HG03280 (cell line): ENCODE results near the gene GDF9.

ENCODE experiments used
- ATAC-seq: cut with Tn5 transposase; IDR thresholded peaks from one replicate; pipeline ENCODE4 v1.9.1; 2021; ENCODE audit warnings: mild to moderate bottlenecking, moderate library complexity; ENCODE audit not compliant: unreplicated experiment

The GDF9 gene, protein sequence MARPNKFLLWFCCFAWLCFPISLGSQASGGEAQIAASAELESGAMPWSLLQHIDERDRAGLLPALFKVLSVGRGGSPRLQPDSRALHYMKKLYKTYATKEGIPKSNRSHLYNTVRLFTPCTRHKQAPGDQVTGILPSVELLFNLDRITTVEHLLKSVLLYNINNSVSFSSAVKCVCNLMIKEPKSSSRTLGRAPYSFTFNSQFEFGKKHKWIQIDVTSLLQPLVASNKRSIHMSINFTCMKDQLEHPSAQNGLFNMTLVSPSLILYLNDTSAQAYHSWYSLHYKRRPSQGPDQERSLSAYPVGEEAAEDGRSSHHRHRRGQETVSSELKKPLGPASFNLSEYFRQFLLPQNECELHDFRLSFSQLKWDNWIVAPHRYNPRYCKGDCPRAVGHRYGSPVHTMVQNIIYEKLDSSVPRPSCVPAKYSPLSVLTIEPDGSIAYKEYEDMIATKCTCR

DNA sequence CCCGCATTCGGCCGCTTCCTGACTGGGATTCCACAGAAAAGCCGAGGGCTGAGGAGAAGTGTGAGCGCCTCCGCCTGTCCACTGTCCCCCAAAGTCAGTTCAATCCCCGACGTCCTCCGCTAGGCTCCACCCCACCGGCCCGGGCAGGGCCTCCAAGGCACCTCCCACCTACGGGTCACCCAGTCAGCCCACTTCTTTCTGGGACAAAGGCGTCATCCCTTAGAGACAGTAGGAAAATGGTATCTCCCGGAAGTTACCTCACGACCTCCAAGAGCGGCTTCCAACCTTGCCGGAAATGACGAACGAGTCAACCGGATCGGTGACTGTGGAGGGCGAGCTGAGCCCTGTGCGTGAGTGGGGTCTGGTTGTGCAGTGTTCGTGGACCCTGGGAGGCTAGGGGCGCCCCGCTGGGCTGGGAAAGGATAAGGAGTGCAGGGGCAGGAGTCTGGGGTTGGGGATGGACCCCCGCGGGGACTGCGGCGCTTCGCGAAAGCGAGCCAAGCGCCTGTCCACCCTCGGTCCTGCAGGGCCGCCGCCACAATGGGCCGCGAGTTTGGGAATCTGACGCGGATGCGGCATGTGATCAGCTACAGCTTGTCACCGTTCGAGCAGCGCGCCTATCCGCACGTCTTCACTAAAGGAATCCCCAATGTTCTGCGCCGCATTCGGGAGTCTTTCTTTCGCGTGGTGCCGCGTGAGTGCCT, at the start of gene GDF9, which contains the start of gene UQCRQ:
TSS of gene GDF9 (minus strand) at position 128 of the 704 bp plus-strand sequence. CDS start 1,936 bp downstream, outside the sequence.
TSS of gene UQCRQ (plus strand) at position 301 of the 704 bp plus-strand sequence. CDS start at position 541, 240 bp downstream.
- peak; percentile 99 for ATAC-seq

- no peak for ATAC-seq
These were observed 49.4 kb upstream of the GDF9 start for GRCh38 chr5:132915681-132916080.

DNA sequence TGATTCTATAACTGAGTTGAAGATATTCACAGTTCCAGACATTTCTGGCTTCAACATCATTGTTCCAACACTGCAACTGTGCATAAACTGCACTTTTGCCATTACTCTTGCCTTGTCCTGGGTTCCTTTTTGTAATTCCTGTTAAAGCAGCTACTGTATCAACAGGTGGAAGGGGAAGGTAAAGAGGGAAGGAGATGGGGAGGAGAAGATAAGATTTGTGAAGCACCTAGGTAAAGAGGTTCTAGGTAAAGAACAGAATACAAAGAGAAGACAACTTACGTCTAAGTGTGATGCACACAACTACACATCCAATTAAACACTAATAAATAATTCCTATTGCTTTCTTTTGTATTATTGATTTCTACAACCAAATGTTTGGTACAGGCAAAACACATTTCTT, 43.4 kb upstream of the GDF9 start:
- ATAC-seq, result no peak

GRCh38 chr5:132907161-132907560, 40.9 kb upstream of the GDF9 start:
- ATAC-seq, result no peak

- ATAC-seq, result no peak
These were observed 39.7 kb upstream of the GDF9 start for GRCh38 chr5:132905938-132906337.

- ATAC-seq, result no peak
These were observed 35.5 kb upstream of the GDF9 start for GRCh38 chr5:132901730-132902129.

- ATAC-seq, result no peak
These were observed 34.8 kb upstream of the GDF9 start for GRCh38 chr5:132901036-132901435.

DNA sequence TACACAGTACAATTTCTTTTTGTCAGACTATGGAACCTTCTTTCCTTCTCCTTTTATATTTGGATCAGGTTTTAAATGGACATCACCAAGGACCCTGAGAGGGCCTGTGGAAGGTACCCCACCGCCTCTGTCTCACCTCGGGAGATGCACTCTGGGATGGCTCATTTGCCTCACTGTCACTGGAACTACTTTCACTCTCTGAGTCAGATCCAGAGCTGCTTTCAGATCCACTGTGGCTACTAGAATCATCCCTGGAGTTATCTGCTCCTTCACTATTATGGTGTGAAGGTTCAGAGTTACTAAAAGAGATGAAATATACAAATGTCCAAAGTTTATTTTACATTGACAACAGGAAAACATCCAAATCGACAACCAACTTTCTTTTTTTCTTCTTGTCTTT, 31.8 kb upstream of the GDF9 start:
- no peak for ATAC-seq

DNA sequence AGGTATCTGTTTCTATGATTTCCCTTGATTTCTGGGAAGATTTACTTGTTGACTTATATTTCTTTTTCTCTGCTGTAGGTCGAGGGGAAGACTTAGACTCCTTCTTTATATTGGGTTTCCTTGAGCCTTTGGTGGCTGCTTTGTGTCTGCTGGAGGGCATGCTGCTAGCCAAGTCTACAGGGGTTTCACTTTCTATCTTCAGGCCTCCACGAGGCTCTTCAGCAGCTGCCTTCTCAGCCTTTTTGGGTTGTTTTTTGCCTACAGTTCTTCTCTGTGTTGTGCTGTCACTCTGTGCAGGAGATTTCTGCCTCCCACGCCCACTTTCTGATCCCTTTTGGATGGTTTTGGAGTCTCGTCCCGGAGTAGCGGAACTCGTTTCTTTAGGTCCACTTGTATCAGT, 30.4 kb upstream of the GDF9 start:
- ATAC-seq, result no peak

DNA sequence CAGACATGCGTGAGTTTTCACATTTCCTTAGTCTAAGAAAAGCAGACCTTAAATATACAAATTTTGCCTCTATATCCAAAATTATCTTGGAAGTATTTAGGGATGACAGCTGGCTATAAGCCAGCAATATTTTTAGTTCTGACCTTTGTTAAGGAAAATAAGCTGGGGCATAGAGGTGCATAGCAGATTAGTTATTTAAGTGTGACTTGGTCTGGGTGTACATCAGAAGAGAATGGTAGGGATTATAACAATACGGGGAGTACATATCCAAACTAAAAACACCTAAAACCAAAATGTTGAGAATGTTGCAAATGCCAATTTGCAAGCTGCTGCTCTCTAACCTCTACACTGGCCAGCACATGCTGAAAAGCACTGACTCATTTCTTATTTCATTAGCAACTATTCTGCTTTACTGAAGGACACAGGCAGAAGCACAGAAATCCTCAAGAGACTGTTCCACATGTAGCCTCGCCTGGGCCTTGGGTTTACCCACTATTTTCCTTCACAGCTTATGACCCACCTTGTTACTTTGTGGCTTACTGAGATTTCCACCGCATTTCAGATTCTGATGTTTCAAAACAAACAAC, 29.5 kb upstream of the GDF9 start:
- ATAC-seq, result no peak

GRCh38 chr5:132890817-132891216, 24.5 kb upstream of the GDF9 start:
- ATAC-seq, result no peak

DNA sequence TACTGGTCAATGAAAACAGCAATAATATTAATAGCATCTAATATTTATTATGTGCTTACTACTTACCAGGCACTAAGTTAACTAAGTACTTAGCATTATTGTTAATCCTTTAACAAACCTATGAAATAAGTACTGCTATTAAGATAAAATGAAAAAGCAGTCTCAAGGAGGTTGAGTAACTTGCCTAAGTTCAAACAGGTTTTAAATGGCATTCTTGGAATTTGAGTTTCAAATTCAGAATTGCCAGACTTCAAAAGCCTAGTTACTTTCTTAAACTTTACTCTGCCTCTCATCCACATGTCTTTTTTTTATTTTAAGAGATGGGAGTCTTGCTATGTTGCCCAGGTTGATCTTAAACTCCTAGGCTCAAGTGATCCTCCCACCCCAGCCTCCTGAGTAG, 23.2 kb upstream of the GDF9 start:
- no peak for ATAC-seq

DNA sequence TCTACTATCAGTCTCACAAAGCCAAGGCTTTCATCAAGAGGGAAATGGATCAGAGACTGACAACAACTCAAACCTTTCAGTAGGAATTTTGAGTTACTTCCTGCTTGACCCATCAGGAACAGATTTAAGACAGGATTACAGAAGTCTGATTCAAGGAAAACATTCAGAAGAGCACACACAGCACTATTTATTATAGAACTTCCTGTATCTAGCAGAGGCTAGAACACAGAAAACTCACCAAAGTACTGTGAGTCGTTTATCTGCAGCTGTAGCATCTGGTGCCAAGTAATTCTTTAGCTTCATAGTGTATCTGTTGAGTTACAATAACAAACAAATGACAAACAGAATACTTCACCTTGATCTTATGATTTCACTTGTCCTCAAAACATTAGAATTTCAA, 21.0 kb upstream of the GDF9 start:
- no peak for ATAC-seq

GRCh38 chr5:132886064-132886823, 20.0 kb upstream of the GDF9 start:
- ATAC-seq, result no peak

- no peak for ATAC-seq
These were observed 18.3 kb upstream of the GDF9 start for GRCh38 chr5:132884548-132884947.

GRCh38 chr5:132883261-132883834, 17.1 kb upstream of the GDF9 start:
- no peak for ATAC-seq

GRCh38 chr5:132877938-132878337, 11.7 kb upstream of the GDF9 start:
- ATAC-seq, result no peak

GRCh38 chr5:132877466-132877865, 11.2 kb upstream of the GDF9 start:
- ATAC-seq, result no peak

DNA sequence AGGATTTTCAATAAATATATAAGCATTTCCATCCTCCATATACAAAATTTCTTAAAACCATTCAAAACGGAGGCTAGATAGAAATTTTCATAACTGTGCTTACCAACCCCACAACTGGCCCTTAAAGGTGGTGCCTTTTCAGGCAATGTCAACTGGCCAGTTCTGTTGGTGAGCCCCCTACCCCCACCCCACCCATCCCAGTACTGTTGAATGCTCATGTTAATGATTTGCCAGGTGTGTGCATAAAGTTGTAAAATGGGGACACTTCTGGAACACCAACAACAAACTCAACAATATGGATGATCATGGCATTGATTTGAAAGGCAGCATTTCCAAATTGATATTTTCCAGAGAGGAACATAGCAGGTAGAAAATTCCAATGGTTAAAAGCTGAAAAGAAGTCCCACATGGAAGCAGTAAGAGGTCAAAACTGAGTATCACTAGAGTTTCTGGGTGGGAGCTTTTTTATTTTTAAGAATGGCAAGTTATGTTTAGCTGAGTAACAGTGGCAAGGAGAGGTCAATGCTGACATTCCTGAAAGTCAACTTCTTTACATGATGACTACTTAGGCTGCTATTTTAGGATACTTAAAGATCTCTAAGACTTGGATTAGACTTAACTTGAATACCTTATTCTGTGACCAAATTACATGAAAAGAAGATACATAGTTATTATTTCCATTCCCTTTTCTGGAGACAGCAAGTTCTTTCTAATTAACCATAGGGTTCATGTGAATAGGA, 9.9 kb upstream of the GDF9 start:
- no peak for ATAC-seq

DNA sequence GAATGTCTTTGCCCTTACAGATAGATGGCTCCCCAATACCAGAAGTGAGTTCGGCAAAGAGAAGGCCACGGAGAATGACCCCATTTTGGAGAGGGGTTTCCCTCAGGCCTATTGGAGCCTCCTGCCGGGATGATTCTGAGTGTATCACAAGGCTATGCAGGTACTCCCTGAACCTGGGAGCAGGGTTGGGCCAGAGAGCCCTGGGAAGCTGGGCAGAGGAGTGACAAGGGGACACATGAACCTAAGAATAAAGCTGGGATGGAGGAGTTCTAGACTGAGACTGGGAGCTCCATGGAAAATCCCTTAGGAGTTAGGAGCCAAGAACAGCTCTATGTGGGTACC, 7.6 kb upstream of the GDF9 start:
- ATAC-seq, result no peak
